Mesenchymal stem cell (in vitro differentiated cells and primary cell): ENCODE data around the gene AUTS2.

Experiments
- DNase-seq: peaks from one replicate; pipeline ENCODE4 v3.0.0-alpha.2; 2013
- H2AFZ ChIP-seq: one replicate; pipeline ENCODE4 v1.6.1; 2013; ENCODE audit warnings: low read depth, mild to moderate bottlenecking, control low read depth, inconsistent platforms, low read length, moderate library complexity
- H2AK5ac ChIP-seq: 2 replicates; pipeline ENCODE4 v1.6.1; 2013; ENCODE audit warnings: low read length, moderate library complexity, mild to moderate bottlenecking, inconsistent platforms; ENCODE audit not compliant: severe bottlenecking
- H2BK120ac ChIP-seq: one replicate; pipeline ENCODE4 v1.6.1; 2013; ENCODE audit warnings: low read depth, mild to moderate bottlenecking, inconsistent platforms, low read length, moderate library complexity
- H2BK12ac ChIP-seq, 2 experiments: one replicate each; pipeline ENCODE4 v1.6.1; 2013; ENCODE audit warnings: inconsistent platforms in 2 of 2, low read length in 2 of 2, mild to moderate bottlenecking in 2 of 2, moderate library complexity in 2 of 2, control low read depth in 1 of 2
- H2BK15ac ChIP-seq: one replicate; pipeline ENCODE4 v1.6.1; 2013; ENCODE audit warnings: mild to moderate bottlenecking, low read depth, inconsistent platforms; ENCODE audit not compliant: poor library complexity, severe bottlenecking
- H2BK5ac ChIP-seq: 2 replicates; pipeline ENCODE4 v1.6.1; 2013; ENCODE audit warnings: low read depth, mild to moderate bottlenecking, low read length, control low read depth, inconsistent platforms; ENCODE audit not compliant: poor library complexity, severe bottlenecking
- H3K14ac ChIP-seq, 2 experiments: one replicate each; pipeline ENCODE4 v1.6.1; 2013; ENCODE audit warnings: inconsistent platforms in 2 of 2, low read length in 2 of 2, control low read depth in 1 of 2, mild to moderate bottlenecking in 1 of 2, moderate library complexity in 1 of 2
- H3K18ac ChIP-seq, 2 experiments: one replicate each; pipeline ENCODE4 v1.6.1; 2013; ENCODE audit warnings: inconsistent platforms in 2 of 2, low read length in 2 of 2, control low read depth in 1 of 2, low read depth in 1 of 2, mild to moderate bottlenecking in 1 of 2
- H3K23ac ChIP-seq, 2 experiments: one replicate each; pipeline ENCODE4 v1.6.1; 2013; ENCODE audit warnings: inconsistent platforms in 2 of 2, low read length in 2 of 2, mild to moderate bottlenecking in 2 of 2, moderate library complexity in 2 of 2, control low read depth in 1 of 2
- H3K27ac ChIP-seq: 2 replicates; pipeline ENCODE4 v1.5.1; 2013; ENCODE audit warnings: mild to moderate bottlenecking, moderate library complexity, low read length, control low read depth, inconsistent platforms; ENCODE audit not compliant: poor library complexity, severe bottlenecking
- H3K27me3 ChIP-seq, 2 experiments: 2 replicates each; pipeline versions ENCODE4 v1.6.1 to v1.7.0; 2013; ENCODE audit warnings: low read length in 2 of 2, mild to moderate bottlenecking in 2 of 2, moderate library complexity in 2 of 2, control low read depth in 1 of 2, inconsistent platforms in 1 of 2; ENCODE audit not compliant: control insufficient read depth in 1 of 2, insufficient read depth in 1 of 2
- H3K36me3 ChIP-seq, 2 experiments: 2 replicates each; pipeline versions ENCODE4 v1.6.1 to v1.7.0; 2013; ENCODE audit warnings: low read length in 2 of 2, control low read depth in 1 of 2, inconsistent platforms in 1 of 2, low read depth in 1 of 2, mild to moderate bottlenecking in 1 of 2; ENCODE audit not compliant: insufficient read depth in 2 of 2, control insufficient read depth in 1 of 2
- H3K4ac ChIP-seq, 2 experiments: one replicate each; pipeline ENCODE4 v1.6.1; 2013; ENCODE audit warnings: inconsistent platforms in 2 of 2, low read length in 2 of 2, mild to moderate bottlenecking in 2 of 2, moderate library complexity in 2 of 2, control low read depth in 1 of 2, low read depth in 1 of 2
- H3K4me1 ChIP-seq: 2 replicates; pipeline ENCODE4 v1.6.1; 2013; ENCODE audit warnings: low read depth, low read length, control low read depth; ENCODE audit not compliant: control insufficient read depth, insufficient read depth
- H3K4me2 ChIP-seq: 2 replicates; pipeline ENCODE4 v1.6.1; 2013; ENCODE audit warnings: low read length, mild to moderate bottlenecking, inconsistent platforms; ENCODE audit not compliant: poor library complexity, severe bottlenecking
- H3K4me3 ChIP-seq, 2 experiments: 2 replicates each; pipeline versions ENCODE4 v1.5.1 to v1.7.0; 2013; ENCODE audit warnings: low read length in 2 of 2, mild to moderate bottlenecking in 2 of 2, control low read depth in 1 of 2, low read depth in 1 of 2; ENCODE audit not compliant: insufficient read depth in 1 of 2
- H3K79me1 ChIP-seq: replicated peaks from 2 replicates; pipeline ENCODE4 v1.6.1; 2013; ENCODE audit warnings: mild to moderate bottlenecking, control low read depth, low read length, inconsistent platforms; ENCODE audit not compliant: poor library complexity, severe bottlenecking
- H3K9ac ChIP-seq: 2 replicates; pipeline ENCODE4 v1.7.0; 2013; ENCODE audit warnings: mild to moderate bottlenecking, low read length, moderate library complexity
- H3K9me3 ChIP-seq: 2 replicates; pipeline ENCODE4 v1.7.0; 2013; ENCODE audit warnings: mild to moderate bottlenecking, low read length; ENCODE audit not compliant: control insufficient read depth
- H4K8ac ChIP-seq: one replicate; pipeline ENCODE4 v1.6.1; 2013; ENCODE audit warnings: inconsistent platforms, mild to moderate bottlenecking, low read length, moderate library complexity
- H4K91ac ChIP-seq: one replicate; pipeline ENCODE4 v1.6.1; 2013; ENCODE audit warnings: mild to moderate bottlenecking, low read length, inconsistent platforms
- WGBS: methylation state at CpG from one replicate; pipeline ENCODE4 v1.1.7; 2013; ENCODE audit warnings: mixed read lengths; 5-methylcytosine and 5-hydroxymethylcytosine counted together

Gene AUTS2

GRCh38 chr7:69817121-69817520 is 218.8 kb downstream of the AUTS2 start:
- no peak overlapping the region for H4K91ac ChIP-seq
- no peak overlapping the region for H2AFZ ChIP-seq
- H3K9me3 ChIP-seq = no peaks in the 10 kb centered on the region
- no peak overlapping the region for H4K8ac ChIP-seq
- no peak overlapping the region for H3K9ac ChIP-seq
- no peak overlapping the region for H2AK5ac ChIP-seq
- peak overlapping the region; percentile 21 for H3K27ac ChIP-seq
- no peak overlapping the region for H3K18ac ChIP-seq
- peaks cover 9% of the 10 kb centered on the region for H3K4me1 ChIP-seq
- no peak overlapping the region for H2BK12ac ChIP-seq
- H3K4me3 ChIP-seq = no peak overlapping the region
- H3K79me1 ChIP-seq = peaks cover 41% of the 10 kb centered on the region
- no peak overlapping the region for H2BK15ac ChIP-seq
- no peak overlapping the region for H2BK120ac ChIP-seq
- no peak overlapping the region for H3K4me2 ChIP-seq
- no peaks in the 10 kb centered on the region for H3K36me3 ChIP-seq
- no peak overlapping the region for H2BK5ac ChIP-seq
- DNase-seq = no peak
- H3K14ac ChIP-seq = no peak overlapping the region
- no peak overlapping the region for H3K23ac ChIP-seq
- H3K27me3 ChIP-seq = no peaks in the 10 kb centered on the region
- H3K4ac ChIP-seq = no peak overlapping the region
- 17% methylated on average over 1 of the region's 2 CpGs for WGBS

GRCh38 chr7:69817841-69818635 is 219.8 kb downstream of the AUTS2 start:
- no peak for DNase-seq
- H3K4me3 ChIP-seq = no peak overlapping the region
- no peak overlapping the region for H3K18ac ChIP-seq
- H3K9ac ChIP-seq = no peak overlapping the region
- peaks cover 38% of the 10 kb centered on the region for H3K79me1 ChIP-seq
- H3K4ac ChIP-seq = no peak overlapping the region
- H2BK12ac ChIP-seq = peak overlapping the region in 1 of 2 experiments; percentile 40
- 67% methylated on average over 4 of the region's 5 CpGs for WGBS
- no peak overlapping the region for H2BK5ac ChIP-seq
- H3K23ac ChIP-seq = no peak overlapping the region
- no peaks in the 10 kb centered on the region for H3K36me3 ChIP-seq
- H3K27me3 ChIP-seq = no peaks in the 10 kb centered on the region
- H3K9me3 ChIP-seq = no peaks in the 10 kb centered on the region
- H4K91ac ChIP-seq = no peak overlapping the region
- no peak overlapping the region for H2BK120ac ChIP-seq
- H3K27ac ChIP-seq = no peak overlapping the region
- H2AFZ ChIP-seq = no peak overlapping the region
- no peak overlapping the region for H3K14ac ChIP-seq
- H4K8ac ChIP-seq = no peak overlapping the region
- H2AK5ac ChIP-seq = peak overlapping the region; percentile 13
- peaks cover 10% of the 10 kb centered on the region for H3K4me1 ChIP-seq
- H2BK15ac ChIP-seq = no peak overlapping the region
- no peak overlapping the region for H3K4me2 ChIP-seq

GRCh38 chr7:69818636-69819332 is 220.5 kb downstream of the AUTS2 start:
- Histone ChIP-seq H2AFZ (no peak overlapping the region), H2BK15ac (no peak overlapping the region), H3K36me3 (no peaks in the 10 kb centered on the region), H3K4me3 (no peak overlapping the region), H4K8ac (no peak overlapping the region), H3K9ac (no peak overlapping the region), H3K23ac (no peak overlapping the region), H3K9me3 (no peaks in the 10 kb centered on the region), H3K27me3 (no peaks in the 10 kb centered on the region), H2BK120ac (no peak overlapping the region), H3K79me1 (peaks cover 38% of the 10 kb centered on the region), H3K14ac (no peak overlapping the region), H3K4me2 (no peak overlapping the region), H4K91ac (no peak overlapping the region), H3K27ac (no peak overlapping the region), H3K18ac (no peak overlapping the region), H2BK12ac (no peak overlapping the region), H3K4me1 (peaks cover 11% of the 10 kb centered on the region), H2BK5ac (no peak overlapping the region), H3K4ac (no peak overlapping the region), H2AK5ac (no peak overlapping the region)
- DNase-seq = no peak
- 91% methylated on average over 6 of the region's 7 CpGs for WGBS

- no peak overlapping the region for H3K9ac ChIP-seq
- H3K23ac ChIP-seq = no peak overlapping the region
- peaks cover 11% of the 10 kb centered on the region for H3K4me1 ChIP-seq
- H3K9me3 ChIP-seq = no peaks in the 10 kb centered on the region
- no peak overlapping the region for H3K4ac ChIP-seq
- WGBS = 88% methylated on average over 3 of the region's 4 CpGs
- H3K4me3 ChIP-seq = no peak overlapping the region
- DNase-seq = no peak
- H2AFZ ChIP-seq = no peak overlapping the region
- no peak overlapping the region for H3K18ac ChIP-seq
- peaks cover 34% of the 10 kb centered on the region for H3K79me1 ChIP-seq
- no peak overlapping the region for H3K4me2 ChIP-seq
- H2BK15ac ChIP-seq = no peak overlapping the region
- H3K36me3 ChIP-seq = no peaks in the 10 kb centered on the region
- H3K14ac ChIP-seq = no peak overlapping the region
- H2BK12ac ChIP-seq = no peak overlapping the region
- no peak overlapping the region for H4K8ac ChIP-seq
- H2BK5ac ChIP-seq = no peak overlapping the region
- no peak overlapping the region for H2AK5ac ChIP-seq
- no peak overlapping the region for H2BK120ac ChIP-seq
- H4K91ac ChIP-seq = no peak overlapping the region
- H3K27me3 ChIP-seq = no peaks in the 10 kb centered on the region
- H3K27ac ChIP-seq = no peak overlapping the region
These were observed 221.0 kb downstream of the AUTS2 start for GRCh38 chr7:69819333-69819705.
